ENCODE measurements around the gene RGS14.
A peak's percentile ranks its signal among the peaks of the same experiment; 100 is the strongest.
"Not testable (repeated sequence)": the region's sequence is repeated elsewhere in the genome, so short reads cannot be mapped to it uniquely, and the experiment has no call there.

RGS14 gene

DNA sequence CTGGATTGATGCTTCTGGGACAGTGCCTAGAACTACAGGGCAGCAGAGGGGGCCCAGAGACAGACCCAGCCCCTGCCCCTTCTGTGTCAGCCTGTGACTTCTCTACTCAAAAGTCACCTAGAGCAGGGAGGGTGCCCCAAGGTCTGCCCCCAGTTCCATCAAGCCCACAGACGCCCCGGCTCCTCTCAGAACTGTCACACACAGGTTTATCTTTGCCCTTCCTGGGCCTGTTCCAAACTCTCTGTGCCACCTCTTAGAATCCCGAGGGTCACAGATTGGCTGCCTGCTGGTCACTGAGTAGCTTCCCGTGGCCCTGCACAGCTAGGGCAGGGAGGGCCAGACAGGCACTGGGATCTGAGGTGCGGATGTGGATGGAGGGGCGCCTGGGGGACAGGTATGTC lies 1.7 kb downstream of the RGS14 start:
- no peak for TF ChIP-seq ZFX (IDR thresholded peaks at IDR 0.05; ENCODE audit: borderline replicate concordance)
- TF ChIP-seq, protein P1, sequence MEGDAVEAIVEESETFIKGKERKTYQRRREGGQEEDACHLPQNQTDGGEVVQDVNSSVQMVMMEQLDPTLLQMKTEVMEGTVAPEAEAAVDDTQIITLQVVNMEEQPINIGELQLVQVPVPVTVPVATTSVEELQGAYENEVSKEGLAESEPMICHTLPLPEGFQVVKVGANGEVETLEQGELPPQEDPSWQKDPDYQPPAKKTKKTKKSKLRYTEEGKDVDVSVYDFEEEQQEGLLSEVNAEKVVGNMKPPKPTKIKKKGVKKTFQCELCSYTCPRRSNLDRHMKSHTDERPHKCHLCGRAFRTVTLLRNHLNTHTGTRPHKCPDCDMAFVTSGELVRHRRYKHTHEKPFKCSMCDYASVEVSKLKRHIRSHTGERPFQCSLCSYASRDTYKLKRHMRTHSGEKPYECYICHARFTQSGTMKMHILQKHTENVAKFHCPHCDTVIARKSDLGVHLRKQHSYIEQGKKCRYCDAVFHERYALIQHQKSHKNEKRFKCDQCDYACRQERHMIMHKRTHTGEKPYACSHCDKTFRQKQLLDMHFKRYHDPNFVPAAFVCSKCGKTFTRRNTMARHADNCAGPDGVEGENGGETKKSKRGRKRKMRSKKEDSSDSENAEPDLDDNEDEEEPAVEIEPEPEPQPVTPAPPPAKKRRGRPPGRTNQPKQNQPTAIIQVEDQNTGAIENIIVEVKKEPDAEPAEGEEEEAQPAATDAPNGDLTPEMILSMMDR (IDR thresholded peaks at IDR 0.05), result no peak
- no peak overlapping the region for H3K27ac ChIP-seq

DNA sequence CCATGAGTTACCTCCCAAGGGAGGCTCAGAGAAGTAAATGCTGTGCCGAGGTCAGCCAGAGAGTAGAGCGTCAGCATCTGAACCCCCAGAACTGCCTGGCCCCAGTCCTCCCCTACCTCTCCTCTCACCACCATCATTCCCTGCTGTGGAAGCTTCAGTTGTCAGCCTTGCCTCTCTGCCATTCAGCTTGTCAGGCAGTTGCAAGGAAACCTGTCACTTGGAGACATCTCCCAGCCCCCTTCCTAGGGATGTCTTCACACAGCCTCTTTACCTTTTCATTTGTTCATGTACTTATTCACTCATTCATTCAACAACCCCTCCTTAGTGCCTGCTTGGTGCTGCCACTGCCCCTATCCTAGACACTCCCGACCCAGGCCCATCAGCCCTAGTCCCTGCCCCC lies 2.1 kb downstream of the RGS14 start:
- TF ChIP-seq, protein P1 (IDR thresholded peaks at IDR 0.05), result no peak
- no peak for TF ChIP-seq ZFX (IDR thresholded peaks at IDR 0.05; ENCODE audit: borderline replicate concordance)
- H3K27ac ChIP-seq, result no peak overlapping the region

DNA sequence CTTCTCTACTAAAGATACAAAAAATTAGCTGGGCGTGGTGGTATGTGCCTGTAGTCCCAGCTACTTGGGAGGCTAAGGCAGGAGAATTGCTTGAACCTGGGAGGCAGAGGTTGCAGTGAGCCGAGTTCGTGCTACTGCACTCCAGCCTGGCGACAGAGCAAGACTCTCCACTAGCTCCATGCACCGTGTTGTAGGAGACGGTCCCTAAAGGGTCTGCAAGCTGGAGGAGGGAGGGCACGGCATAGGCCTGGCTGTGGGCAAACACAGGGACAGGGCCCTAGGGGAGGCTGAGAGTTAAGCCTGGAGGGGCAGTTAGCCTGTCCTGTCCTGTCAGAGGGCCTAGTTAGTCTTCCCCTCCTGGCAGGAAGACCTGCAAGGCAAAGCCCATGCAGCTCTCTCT lies 3.0 kb downstream of the RGS14 start:
- H3K27ac ChIP-seq, result not testable (repeated sequence)

DNA sequence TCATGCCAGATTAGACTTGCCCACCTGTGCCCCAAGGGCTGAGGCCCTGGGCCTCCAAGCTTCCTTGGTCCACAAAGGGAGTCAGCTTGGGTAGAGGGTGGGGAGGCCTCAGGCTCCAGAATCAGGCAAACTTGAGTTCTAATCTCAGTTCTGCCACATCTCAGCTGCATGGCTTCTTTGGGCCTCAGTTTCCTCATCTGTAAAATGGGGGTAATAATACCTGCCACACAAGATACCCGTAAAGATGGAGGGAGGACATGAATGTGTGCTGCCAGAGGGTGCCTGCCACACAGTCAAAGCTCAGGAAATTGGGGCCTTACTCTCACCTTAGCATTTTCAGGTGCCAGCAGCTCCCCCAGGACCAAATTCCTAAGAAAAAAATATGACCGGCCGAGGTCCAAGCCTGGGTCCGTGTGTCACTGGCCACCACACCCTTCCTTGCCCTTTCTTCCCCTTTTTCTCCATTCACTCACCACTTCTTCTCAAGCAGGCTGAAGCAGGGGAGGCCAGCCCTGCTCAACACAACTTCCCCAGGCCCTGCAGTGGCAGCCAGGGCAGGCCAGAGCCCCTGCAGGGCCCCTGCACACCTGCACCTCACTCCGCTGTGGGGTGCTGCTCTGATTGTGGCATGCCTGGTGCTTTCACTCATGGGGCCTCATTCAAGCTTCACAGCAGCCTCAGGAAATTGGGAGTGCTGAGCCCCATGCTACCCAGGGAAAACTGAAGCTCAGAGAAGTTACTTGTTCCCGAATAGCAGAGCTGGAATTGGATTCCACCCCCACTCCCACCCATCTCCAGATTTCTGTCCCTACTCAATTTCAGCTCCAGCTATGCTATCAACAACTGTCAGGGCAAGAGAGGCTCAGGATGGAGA lies 3.9 kb downstream of the RGS14 start:
- no peak for TF ChIP-seq ZFX (IDR thresholded peaks at IDR 0.05; ENCODE audit: borderline replicate concordance)
- TF ChIP-seq, protein P1 (IDR thresholded peaks at IDR 0.05), result no peak
- no peak overlapping the region for H3K27ac ChIP-seq

DNA sequence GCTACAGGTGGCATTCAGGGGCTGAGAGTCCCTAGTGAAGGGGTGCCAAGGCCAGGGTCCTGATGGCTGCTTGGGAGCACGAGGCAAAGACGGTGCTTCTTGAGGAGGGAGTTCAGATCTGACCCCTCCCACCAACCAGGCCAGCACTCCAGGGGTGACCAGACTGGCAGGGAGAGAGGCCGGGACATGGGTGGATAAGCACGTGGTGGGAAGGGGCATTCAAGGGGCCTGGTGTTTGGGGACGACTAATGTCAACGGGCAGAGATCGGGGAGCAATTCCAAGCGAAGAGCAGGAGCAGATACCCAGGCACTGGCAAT lies 4.5 kb downstream of the RGS14 start:
- no peak overlapping the region for H3K27ac ChIP-seq
- TF ChIP-seq, protein P1 (IDR thresholded peaks at IDR 0.05), result no peak
- TF ChIP-seq ZFX (IDR thresholded peaks at IDR 0.05; ENCODE audit: borderline replicate concordance), result no peak

DNA sequence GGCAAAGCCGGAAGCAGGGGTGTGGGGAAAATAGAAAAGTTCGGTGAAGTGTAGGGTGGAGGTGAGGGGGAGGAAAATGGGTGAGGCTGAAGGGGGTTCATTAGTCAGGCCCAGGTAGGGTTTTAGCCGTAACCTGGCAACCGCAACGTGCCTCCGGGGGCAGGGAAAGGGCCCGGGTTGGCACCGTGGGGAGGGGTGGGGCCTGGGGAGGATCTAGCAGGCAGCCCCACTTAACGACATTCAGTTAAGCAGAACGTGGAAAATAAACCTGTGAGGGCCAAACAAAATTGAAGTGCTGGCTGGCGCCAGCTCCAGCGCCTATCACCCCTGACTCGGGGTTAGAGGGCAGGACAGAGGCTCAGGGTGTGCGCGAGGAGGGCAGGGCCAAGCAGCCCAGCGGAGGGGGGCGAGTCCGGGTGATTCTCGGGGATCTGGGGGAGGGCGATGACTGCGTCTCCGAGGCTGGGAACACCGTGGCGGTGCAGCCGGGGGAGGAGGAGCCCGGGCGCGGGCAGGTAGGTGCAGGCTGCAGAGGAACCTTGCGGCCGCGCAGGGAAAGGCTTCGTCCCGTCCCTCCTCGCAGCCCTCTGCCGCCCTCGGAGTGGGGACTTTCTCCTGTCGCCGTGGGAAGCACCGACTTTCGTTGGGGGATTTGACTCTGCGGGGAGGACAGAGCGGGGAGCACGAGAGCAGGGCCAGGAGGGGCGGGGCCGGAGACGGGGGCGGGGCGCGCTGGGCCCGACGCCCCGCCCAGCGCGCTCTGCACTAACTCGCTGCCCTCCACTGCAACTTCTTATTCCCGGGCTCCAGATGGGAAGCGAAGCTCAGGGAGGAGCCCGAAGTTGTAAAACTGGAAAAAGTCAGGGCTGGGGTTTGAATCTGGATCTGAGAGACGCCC lies 5.1 kb downstream of the RGS14 start:
- TF ChIP-seq ZFX (IDR thresholded peaks at IDR 0.05; ENCODE audit: borderline replicate concordance), result no peak
- TF ChIP-seq, protein P1 (IDR thresholded peaks at IDR 0.05), result peak; percentile 13; the same call in 1 of the 2 replicates
- no peak overlapping the region for H3K27ac ChIP-seq

DNA sequence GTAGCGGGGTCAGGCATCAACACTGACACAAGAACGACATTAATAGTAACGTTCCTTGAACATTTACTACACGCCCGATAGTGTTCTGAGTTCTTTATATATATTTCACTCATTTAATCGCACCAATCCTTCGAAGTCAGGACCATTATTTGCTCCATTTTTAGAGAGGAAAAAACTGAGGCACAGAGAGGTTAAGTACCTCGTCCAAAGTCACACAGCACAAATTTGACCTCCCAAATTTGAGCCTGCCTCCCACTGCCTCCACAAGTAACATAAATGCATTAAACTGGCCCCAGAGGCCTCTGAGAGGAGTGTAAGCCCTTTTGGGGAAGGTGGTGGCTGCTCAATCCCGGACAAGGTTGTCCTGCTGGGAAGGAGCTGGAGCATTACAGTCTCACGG lies 5.8 kb downstream of the RGS14 start:
- TF ChIP-seq, protein P1 (IDR thresholded peaks at IDR 0.05), result no peak
- TF ChIP-seq ZFX (IDR thresholded peaks at IDR 0.05; ENCODE audit: borderline replicate concordance), result no peak
- H3K27ac ChIP-seq, result no peak overlapping the region
